NB4 (cell line): ENCODE results near the gene VEGFA.
A peak's percentile ranks its signal among the peaks of the same experiment; 100 is the strongest.

Experiments
- DNase-seq: peaks from one replicate; pipeline ENCODE4 v3.0.0; 2010; ENCODE audit warnings: low read depth
- H3K4me3 ChIP-seq: one replicate; pipeline ENCODE4 v1.5.1; 2011; ENCODE audit warnings: mild to moderate bottlenecking, low read depth, low read length, moderate library complexity
- MYC ChIP-seq: IDR thresholded peaks from 2 replicates; pipeline ENCODE4 v1.6.1; 2011; ENCODE audit warnings: low read depth, low read length
- POLR2A ChIP-seq: IDR thresholded peaks from 2 replicates; pipeline ENCODE4 v1.6.1; 2011; ENCODE audit warnings: mild to moderate bottlenecking; ENCODE audit not compliant: insufficient read length; ENCODE audit errors: extremely low read depth
- TF ChIP-seq, protein P1 (sequence below): IDR thresholded peaks from 2 replicates; pipeline ENCODE4 v1.6.1; 2011; ENCODE audit warnings: low read depth, low read length
- TF ChIP-seq, protein P2 (sequence below): IDR thresholded peaks from one replicate; pipeline ENCODE4 v1.5.1; 2012; ENCODE audit warnings: low read depth, low read length

The VEGFA gene

GRCh38 chr6:43769526-43770371, at the start of gene VEGFA:
TSS of gene VEGFA (plus strand) at chr6:43770211.
- H3K4me3 ChIP-seq, result peak within 1 kb of the TSS; percentile 96
- TF ChIP-seq MYC (peak; percentile 58), POLR2A (peak; percentile 80)
- TF ChIP-seq, protein P1, sequence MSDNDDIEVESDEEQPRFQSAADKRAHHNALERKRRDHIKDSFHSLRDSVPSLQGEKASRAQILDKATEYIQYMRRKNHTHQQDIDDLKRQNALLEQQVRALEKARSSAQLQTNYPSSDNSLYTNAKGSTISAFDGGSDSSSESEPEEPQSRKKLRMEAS, result peak; percentile 49
- TF ChIP-seq, protein P2, sequence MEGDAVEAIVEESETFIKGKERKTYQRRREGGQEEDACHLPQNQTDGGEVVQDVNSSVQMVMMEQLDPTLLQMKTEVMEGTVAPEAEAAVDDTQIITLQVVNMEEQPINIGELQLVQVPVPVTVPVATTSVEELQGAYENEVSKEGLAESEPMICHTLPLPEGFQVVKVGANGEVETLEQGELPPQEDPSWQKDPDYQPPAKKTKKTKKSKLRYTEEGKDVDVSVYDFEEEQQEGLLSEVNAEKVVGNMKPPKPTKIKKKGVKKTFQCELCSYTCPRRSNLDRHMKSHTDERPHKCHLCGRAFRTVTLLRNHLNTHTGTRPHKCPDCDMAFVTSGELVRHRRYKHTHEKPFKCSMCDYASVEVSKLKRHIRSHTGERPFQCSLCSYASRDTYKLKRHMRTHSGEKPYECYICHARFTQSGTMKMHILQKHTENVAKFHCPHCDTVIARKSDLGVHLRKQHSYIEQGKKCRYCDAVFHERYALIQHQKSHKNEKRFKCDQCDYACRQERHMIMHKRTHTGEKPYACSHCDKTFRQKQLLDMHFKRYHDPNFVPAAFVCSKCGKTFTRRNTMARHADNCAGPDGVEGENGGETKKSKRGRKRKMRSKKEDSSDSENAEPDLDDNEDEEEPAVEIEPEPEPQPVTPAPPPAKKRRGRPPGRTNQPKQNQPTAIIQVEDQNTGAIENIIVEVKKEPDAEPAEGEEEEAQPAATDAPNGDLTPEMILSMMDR, result peak; percentile 96
- DNase-seq, result peak; percentile 92

- no peak overlapping the region for H3K4me3 ChIP-seq
- no peak for DNase-seq
- TF ChIP-seq, protein P2, result no peak
- TF ChIP-seq MYC (no peak), POLR2A (no peak)
- TF ChIP-seq, protein P1, result no peak
These were observed 49.0 kb upstream of the VEGFA start for GRCh38 chr6:43720999-43721398.

DNA sequence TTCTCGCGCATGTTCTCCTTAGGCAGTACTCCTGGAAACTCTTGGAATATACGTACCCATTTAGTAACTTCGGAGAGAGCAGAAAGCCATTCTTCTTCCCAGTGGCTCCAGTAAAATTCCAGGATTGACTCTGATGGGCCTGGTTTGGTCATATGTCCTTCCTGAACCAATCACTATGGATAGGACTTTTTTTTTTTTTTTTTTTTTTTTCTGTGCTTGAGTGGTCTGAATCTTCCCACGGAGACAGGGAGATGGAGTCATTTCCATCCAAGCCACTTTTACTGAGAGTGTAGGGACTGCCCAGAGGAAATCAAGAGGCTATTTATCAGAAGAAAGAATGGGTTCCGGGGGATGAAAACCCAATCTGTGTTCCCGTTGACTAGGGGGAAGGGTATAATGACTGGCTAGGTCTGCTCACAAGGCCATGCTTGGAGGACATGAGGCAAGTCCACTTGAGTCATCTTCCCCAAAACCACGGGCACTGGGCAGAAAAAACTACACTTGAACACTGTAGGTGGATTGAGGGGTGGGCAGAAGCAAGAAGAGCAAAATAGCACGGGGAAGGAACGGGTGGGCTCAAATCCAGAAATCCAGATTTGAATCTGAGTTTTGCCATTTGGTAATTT, 47.0 kb upstream of the VEGFA start:
- TF ChIP-seq, protein P2, result no peak
- TF ChIP-seq, protein P1, result no peak
- TF ChIP-seq MYC (no peak), POLR2A (no peak)
- peak; percentile 64 for DNase-seq
- H3K4me3 ChIP-seq, result no peak overlapping the region

- DNase-seq, result peak; percentile 91
- H3K4me3 ChIP-seq, result no peak overlapping the region
- TF ChIP-seq, protein P1, result 0 out of 2 replicates have a peak, but pooled peaks have one; percentile 13
- TF ChIP-seq, protein P2, result peak; percentile 81
- no peak for TF ChIP-seq MYC
These were observed 46.2 kb upstream of the VEGFA start for GRCh38 chr6:43723737-43724295.

DNA sequence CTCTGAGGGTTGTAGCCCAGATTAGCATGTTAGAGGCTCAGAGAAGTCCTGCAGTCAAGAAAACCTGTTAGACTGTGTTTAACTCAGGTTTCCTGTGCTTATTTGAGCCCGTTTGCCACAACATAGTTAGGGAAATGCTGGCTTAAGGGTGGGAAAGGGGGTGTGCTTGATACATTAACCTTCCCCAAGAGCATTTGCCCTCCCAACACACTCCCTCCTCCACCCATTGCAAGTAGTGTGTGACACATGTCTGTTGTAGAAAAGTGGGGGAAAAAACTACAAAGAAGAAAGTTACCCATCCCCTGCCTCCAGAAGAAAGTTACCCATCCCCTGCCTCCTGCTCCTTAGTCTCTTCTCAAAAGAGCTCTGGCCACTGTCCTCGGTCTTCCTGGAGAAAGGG, 45.7 kb upstream of the VEGFA start:
- TF ChIP-seq POLR2A (no peak), MYC (no peak)
- TF ChIP-seq, protein P2, result no peak
- TF ChIP-seq, protein P1, result no peak
- no peak overlapping the region for H3K4me3 ChIP-seq

More for the DNA sequence above, 45.7 kb upstream of the VEGFA start:
- DNase-seq, result no peak
